ENCODE data around the gene PTPRK. TPM values are rescaled to one million over a fixed set of nuclear protein-coding genes. Genes with fewer than 3 reads are reported as not detected.

Gene PTPRK
- total RNA-seq, 2 experiments from 2014 or later: not detected

GRCh38 chr6:128099571-128100197, 420.7 kb downstream of the PTPRK start:
- ChIA-PET POLR2A (no interaction called here), CTCF (ENCODE audit: unreplicated experiment) (no interaction called here)
- Histone ChIP-seq H3K4me1 (ENCODE audit: insufficient read depth, low read length, poor library complexity, severe bottlenecking) (no peaks in the 10 kb centered on the region), H3K79me2 (ENCODE audit: insufficient read depth, low read depth, low read length) (no peaks in the 10 kb centered on the region), H3K4me3 (ENCODE audit: low read depth, low read length, poor library complexity, severe bottlenecking) (no peak overlapping the region), H3K9me3 (ENCODE audit: low read length) (no peaks in the 10 kb centered on the region), H2AFZ (ENCODE audit: low read length) (no peak overlapping the region), H3K36me3 (ENCODE audit: insufficient read depth, low read length) (no peaks in the 10 kb centered on the region), H3K4me2 (ENCODE audit: low read length) (no peak overlapping the region), H3K27ac (ENCODE audit: low read depth, low read length, poor library complexity, severe bottlenecking) (no peak overlapping the region), H3K9me2 (ENCODE audit: insufficient read depth, low read length) (no peaks in the 10 kb centered on the region), H4K20me1 (ENCODE audit: insufficient read depth, low read length) (no peaks in the 10 kb centered on the region)
- BruUV-seq (replicated peaks): no TSS peak
- TF ChIP-seq, protein P1, sequence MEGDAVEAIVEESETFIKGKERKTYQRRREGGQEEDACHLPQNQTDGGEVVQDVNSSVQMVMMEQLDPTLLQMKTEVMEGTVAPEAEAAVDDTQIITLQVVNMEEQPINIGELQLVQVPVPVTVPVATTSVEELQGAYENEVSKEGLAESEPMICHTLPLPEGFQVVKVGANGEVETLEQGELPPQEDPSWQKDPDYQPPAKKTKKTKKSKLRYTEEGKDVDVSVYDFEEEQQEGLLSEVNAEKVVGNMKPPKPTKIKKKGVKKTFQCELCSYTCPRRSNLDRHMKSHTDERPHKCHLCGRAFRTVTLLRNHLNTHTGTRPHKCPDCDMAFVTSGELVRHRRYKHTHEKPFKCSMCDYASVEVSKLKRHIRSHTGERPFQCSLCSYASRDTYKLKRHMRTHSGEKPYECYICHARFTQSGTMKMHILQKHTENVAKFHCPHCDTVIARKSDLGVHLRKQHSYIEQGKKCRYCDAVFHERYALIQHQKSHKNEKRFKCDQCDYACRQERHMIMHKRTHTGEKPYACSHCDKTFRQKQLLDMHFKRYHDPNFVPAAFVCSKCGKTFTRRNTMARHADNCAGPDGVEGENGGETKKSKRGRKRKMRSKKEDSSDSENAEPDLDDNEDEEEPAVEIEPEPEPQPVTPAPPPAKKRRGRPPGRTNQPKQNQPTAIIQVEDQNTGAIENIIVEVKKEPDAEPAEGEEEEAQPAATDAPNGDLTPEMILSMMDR (conservative IDR thresholded peaks at IDR 0.05; ENCODE audit: low read length): no peak
- no peak for TF ChIP-seq EZH2phosphoT487 (IDR thresholded peaks at IDR 0.05; ENCODE audit: borderline replicate concordance, low read depth, low read length)
- no peak for DNase-seq (ENCODE audit: low spot score)
- intact Hi-C loops (cut with micrococcal nuclease; ENCODE audit: unreplicated experiment): no loop called here

GRCh38 chr6:128098000-128098581, 422.3 kb downstream of the PTPRK start:
- CTCF ChIA-PET (ENCODE audit: unreplicated experiment): no interaction called here
- no peak for DNase-seq (ENCODE audit: low spot score)
- no peaks in the 10 kb centered on the region for H3K79me2 ChIP-seq (ENCODE audit: insufficient read depth, low read depth, low read length)
- no peak overlapping the region for H3K4me3 ChIP-seq (ENCODE audit: low read depth, low read length, poor library complexity, severe bottlenecking)
- intact Hi-C loops (cut with micrococcal nuclease; ENCODE audit: unreplicated experiment): no loop called here
- no peak overlapping the region for H3K4me2 ChIP-seq (ENCODE audit: low read length)
- H3K4me1 ChIP-seq (ENCODE audit: insufficient read depth, low read length, poor library complexity, severe bottlenecking): no peaks in the 10 kb centered on the region
- POLR2A ChIA-PET: interaction anchor here (0.6 kb wide), 2 partner anchors 11 to 68 kb away, joined by 3 read pairs; no protein-coding TSS in a partner anchor
- no peaks in the 10 kb centered on the region for H3K36me3 ChIP-seq (ENCODE audit: insufficient read depth, low read length)
- H3K27ac ChIP-seq (ENCODE audit: low read depth, low read length, poor library complexity, severe bottlenecking): no peak overlapping the region
- no TSS peak for BruUV-seq (replicated peaks)
- TF ChIP-seq EZH2phosphoT487 (IDR thresholded peaks at IDR 0.05; ENCODE audit: borderline replicate concordance, low read depth, low read length): no peak
- TF ChIP-seq, protein P1 (conservative IDR thresholded peaks at IDR 0.05; ENCODE audit: low read length): no peak
- H4K20me1 ChIP-seq (ENCODE audit: insufficient read depth, low read length): no peaks in the 10 kb centered on the region
- no peak overlapping the region for H2AFZ ChIP-seq (ENCODE audit: low read length)
- H3K9me3 ChIP-seq (ENCODE audit: low read length): no peaks in the 10 kb centered on the region
- H3K9me2 ChIP-seq (ENCODE audit: insufficient read depth, low read length): no peaks in the 10 kb centered on the region

DNA sequence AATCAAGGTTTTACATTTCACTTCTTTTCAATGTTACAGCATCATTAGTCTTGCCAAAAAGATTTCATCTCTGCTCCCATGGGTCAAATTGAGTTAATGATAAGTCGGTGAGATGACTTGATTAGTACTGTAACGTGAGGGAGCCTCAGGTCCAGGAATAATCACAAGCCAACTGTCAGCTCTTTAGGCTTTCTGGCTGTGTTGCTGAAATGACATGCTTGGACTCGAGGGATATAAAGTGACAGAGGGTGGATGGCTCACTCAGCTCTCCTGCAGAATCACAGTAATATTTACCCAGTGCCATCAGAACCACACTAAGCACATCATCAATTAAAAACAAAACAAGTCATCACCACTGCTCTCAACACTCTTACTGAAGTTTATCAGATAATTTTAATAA, 423.4 kb downstream of the PTPRK start:
- H3K79me2 ChIP-seq (ENCODE audit: insufficient read depth, low read depth, low read length): no peaks in the 10 kb centered on the region
- BruUV-seq (replicated peaks): no TSS peak
- no peak for TF ChIP-seq EZH2phosphoT487 (IDR thresholded peaks at IDR 0.05; ENCODE audit: borderline replicate concordance, low read depth, low read length)
- TF ChIP-seq, protein P1 (conservative IDR thresholded peaks at IDR 0.05; ENCODE audit: low read length): no peak
- no peak overlapping the region for H3K27ac ChIP-seq (ENCODE audit: low read depth, low read length, poor library complexity, severe bottlenecking)
- no peaks in the 10 kb centered on the region for H4K20me1 ChIP-seq (ENCODE audit: insufficient read depth, low read length)
- H3K4me3 ChIP-seq (ENCODE audit: low read depth, low read length, poor library complexity, severe bottlenecking): no peak overlapping the region
- no peaks in the 10 kb centered on the region for H3K9me2 ChIP-seq (ENCODE audit: insufficient read depth, low read length)
- ChIA-PET CTCF (ENCODE audit: unreplicated experiment) (no interaction called here), POLR2A (no interaction called here)
- no peak for DNase-seq (ENCODE audit: low spot score)
- H3K9me3 ChIP-seq (ENCODE audit: low read length): no peaks in the 10 kb centered on the region
- no peak overlapping the region for H2AFZ ChIP-seq (ENCODE audit: low read length)
- no peak overlapping the region for H3K4me2 ChIP-seq (ENCODE audit: low read length)
- H3K36me3 ChIP-seq (ENCODE audit: insufficient read depth, low read length): no peaks in the 10 kb centered on the region
- intact Hi-C loops (cut with micrococcal nuclease; ENCODE audit: unreplicated experiment): no loop called here
- H3K4me1 ChIP-seq (ENCODE audit: insufficient read depth, low read length, poor library complexity, severe bottlenecking): no peaks in the 10 kb centered on the region
